Inflammatory macrophage treated with lipopolysaccharide for 1 hour (primary cell): ENCODE data around the gene INTS13.
A peak's percentile ranks its signal among the peaks of the same experiment; 100 is the strongest.
"Not testable (repeated sequence)": the region's sequence is repeated elsewhere in the genome, so short reads cannot be mapped to it uniquely, and the experiment has no call there.

ENCODE experiments used
- DNase-seq, 2 donors: peaks; one replicate each; pipeline ENCODE4 v3.0.0-alpha.2; 2020 to 2022

Gene INTS13

DNA sequence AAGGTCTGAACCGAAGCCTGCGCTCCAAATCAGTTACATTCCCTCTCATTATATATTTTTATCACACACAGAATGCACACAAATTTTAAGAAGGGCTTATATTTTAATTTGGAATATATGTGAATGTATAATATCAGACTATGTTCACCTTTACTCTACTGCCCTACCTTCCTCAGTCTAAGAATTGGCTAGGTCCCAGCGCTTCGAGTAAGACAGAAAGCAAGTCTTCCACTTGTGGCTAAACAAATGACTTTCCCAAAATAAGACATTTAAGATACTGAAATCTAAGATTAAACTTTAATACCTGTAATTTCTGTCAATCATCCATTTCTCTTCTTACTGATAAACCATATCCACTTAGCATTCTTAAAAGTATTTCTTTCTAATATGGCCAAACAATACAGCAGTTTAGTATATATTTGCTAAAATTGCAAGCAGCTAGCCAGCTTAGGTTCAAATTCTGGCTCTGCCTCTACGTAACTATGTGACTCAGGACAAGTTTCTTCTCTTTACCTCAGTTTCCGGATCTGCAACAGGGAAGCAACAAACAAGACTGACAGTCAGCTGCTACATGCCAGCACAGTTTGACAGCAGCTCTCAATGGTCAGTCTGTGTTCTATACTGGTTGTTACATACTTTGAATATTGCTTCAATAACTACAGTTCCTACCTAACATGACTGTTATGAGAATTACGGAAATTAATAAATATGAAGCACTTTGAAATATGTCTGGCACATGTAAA, 2.0 kb downstream of the INTS13 start:
- DNase-seq = no peak

DNA sequence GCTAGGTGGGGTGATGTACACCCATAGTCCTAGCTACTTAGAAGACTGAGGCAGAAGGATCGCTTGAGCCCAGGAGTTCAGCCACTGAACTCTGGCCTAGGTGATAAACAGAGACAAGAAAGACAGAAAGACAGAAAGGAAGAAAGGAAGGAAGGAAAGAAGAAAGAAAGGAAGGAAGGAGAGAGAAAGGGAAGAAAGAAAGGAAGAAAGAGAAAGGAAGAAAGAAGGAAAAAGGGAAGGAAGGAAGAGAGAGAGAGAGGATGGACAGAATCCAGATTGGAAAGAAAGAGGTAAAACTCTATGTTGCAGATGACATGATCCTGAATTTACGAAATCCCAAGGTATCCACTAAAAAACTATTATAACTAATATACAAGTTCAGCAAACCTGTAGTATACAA, 8.2 kb downstream of the INTS13 start:
- DNase-seq = no peak

DNA sequence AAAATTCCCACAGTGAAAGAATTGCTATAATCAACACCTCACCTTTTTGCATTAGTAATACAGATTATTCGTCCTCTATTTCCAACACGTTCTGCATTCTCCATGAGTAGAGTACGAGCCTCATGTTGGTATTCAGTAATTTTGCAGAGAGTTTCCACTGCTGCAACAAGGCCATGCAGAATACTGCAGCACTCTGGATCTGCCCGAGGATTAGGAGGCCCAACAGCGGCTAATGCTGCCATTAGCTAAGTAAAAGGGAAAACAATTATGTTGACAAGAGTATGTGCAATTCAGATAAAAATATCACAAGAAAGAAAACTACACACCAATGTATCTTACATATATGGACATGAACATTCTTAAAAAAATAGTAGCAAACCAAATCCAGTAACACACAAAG, 9.1 kb downstream of the INTS13 start:
- DNase-seq = no peak

- no peak for DNase-seq
Observed at GRCh38 chr12:26921886-26922285, 15.9 kb downstream of the INTS13 start.

- no peak for DNase-seq
Observed at GRCh38 chr12:26919216-26919555, 18.6 kb downstream of the INTS13 start.

DNA sequence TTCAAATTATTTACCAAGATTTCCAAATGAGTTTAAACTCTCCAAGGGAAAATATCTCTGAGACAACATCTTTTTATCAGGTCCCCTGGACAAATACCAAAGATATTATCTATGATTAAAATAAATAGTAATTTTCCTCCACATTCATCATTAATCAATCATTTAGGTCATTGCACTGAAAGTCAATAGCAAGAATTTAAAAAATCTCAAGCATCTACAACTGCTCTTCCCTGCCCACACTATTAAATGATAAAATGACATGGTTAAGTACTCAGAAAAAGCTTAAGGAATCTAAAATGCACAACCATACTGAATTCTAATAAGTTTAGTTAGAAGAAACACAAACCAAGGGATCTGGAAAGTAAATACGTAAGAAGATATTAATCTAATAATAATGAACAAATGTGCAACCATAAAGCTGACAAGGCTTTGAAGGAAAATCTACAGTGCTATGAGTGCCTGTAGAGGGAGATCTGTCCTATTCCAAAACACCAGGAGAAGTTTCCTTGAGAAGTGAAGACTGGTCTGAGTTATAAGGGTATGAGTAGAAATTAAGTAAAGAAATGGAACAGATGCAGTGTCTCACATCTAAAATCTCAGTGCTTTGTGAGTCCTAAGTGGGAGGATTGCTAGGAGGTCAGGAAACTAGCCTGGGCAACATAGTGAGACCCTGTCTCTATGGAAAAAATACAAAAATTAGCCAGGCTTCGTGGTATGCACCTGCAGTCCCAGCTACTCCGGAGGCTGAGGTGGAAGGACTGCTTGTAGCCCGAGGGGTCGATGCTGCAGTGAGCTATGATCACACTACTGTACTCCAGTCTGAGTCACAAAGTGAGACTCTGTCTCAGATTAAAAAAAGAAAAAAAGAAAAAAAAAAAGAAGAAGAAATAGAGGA, 19.2 kb downstream of the INTS13 start:
- no peak for DNase-seq

- no peak for DNase-seq
Observed at GRCh38 chr12:26906704-26907103, 31.1 kb downstream of the INTS13 start.

GRCh38 chr12:26906024-26906423, 31.8 kb downstream of the INTS13 start:
- no peak for DNase-seq

DNA sequence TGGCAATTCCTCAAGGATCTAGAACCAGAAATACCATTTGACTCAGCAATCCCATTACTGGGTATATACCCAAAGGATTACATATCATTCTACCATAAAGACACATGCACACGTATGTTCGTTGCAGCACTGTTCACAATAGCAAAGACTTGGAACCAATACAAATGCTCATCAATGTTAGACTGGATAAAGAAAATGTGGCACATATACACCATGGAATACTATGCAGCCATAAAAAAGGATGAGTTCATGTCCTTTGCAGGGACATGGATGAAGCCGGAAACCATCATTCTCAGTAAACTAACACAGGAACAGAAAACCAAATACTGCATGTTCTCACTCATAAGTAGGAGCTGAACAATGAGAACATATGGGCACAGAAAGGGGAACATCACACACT, 34.4 kb downstream of the INTS13 start:
- not testable (repeated sequence) for DNase-seq

GRCh38 chr12:26896913-26897312, 40.9 kb downstream of the INTS13 start:
- DNase-seq = no peak

- no peak for DNase-seq
Observed at GRCh38 chr12:26895672-26896071, 42.1 kb downstream of the INTS13 start.

GRCh38 chr12:26891704-26892103, 46.1 kb downstream of the INTS13 start:
- DNase-seq = no peak

- DNase-seq = no peak
Observed at GRCh38 chr12:26890784-26891183, 47.0 kb downstream of the INTS13 start.

DNA sequence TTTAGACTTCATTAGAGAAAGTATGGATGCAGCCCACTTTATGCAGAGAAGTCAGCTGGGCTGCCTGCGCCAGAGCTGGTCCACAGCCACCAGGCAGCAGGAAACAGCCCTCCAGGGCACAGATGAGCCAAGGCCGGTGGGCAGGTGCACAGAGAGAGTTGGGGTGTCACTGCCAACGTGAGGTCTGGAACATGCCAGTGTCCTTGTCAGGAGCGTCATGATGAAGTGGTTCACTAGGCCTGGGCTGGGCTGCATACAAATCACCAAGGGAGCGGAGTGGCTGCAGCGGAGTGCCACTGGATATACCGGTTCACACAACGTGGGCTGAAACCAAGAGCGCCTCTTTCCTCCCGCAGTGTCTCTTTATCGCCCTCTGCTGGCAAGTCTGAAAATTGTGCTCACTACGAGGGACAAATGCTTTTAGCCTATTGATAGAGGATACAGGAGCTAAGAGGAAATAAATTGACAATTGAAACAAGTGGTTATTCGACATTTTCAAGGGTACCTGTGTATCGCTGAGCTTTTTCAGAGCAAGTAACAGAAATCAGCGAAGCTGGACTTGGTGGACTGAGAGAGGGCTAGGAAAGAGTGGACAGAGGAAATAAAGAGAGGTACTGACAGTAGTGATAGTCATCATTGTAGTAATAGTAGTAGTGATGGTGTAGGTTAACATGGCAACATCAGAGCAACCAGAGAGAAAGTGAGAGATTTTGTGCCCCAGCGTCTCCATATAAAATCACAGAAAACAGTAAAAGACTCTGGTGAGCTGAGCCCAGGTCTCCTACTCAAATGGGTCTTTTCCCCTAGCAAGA, 52.8 kb downstream of the INTS13 start:
- peak; percentile 76 to 97 for DNase-seq

DNA sequence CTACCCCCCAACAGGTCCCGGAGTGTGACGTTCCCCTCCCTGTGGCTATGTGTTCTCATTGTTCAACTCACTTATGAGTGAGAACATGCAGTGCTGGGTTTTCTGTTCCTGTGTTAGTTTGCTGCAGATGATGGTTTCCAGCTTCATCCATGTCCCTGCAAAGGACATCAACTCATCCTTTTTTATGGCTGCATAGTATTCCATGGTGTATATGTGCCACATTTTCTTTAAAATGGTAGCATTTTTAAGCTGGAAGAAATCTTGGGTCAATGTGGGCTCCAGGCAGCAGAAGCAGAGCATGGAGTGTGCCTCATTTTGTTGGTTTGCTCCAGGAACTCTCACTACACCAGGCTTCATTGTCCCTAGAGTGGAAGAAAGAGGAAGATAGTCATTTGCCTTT, 57.2 kb downstream of the INTS13 start:
- no peak for DNase-seq

DNA sequence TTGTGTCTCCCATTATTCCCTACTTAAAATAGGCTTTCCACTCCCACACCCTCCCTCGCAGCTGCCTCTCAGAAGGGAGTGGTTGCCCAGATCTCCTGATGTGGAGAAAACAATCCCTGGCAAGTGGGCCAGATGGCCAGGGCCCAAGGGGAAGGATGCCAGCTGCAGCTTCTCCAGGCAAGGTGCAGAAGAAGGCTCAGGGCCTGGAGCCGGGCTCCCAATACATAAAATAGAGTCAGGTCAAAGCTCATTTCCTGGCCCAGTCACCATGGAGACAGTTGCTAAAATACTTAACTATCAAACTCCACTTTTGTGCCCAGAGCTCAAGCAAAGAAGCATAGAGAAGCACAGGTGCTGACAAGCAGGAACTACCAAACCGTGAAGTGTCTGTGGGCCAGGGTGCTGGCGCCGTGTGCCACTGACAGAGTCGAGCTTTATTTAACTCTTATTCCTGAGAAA, 59.1 kb downstream of the INTS13 start:
- no peak for DNase-seq

DNA sequence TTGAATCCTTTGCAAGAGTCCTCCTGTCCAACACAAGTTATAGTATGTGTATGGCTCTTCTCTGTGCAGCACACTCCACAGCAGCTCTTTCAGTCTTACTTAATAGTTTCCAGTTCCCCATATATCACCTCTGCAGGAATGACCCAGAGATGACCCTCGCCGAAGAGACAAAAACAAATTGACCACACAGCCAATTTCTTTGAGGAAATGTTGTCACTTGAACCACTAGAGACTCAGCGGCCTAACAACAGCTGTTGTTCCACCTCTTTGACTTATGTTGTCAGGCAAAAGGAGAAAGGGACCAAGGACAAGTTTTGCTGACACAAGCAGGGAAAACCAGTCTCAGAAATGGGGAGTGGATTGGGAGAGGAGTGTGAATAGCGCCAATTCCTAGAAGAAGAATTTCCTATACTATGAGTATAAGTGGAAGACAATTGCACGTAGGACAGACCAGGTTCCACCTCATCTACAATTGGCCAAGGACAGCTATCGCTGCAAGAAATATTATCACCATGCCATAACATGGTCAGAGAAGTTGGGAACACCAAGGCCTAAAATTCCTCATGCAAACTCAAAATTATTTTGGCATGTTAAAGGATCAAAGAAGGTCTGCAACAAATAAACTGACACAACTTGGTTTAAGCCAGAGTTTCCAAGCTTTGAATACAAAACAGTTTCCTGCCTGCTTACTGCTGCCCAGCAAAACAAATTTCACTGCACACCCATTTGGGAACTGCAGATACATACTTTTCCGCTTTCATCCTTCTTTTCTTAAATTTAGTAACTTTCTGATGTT, 63.1 kb downstream of the INTS13 start:
- peak; percentile 33 to 42 for DNase-seq

- DNase-seq = no peak
Observed at GRCh38 chr12:26872625-26873024, 65.2 kb downstream of the INTS13 start.

GRCh38 chr12:26871985-26872384, 65.8 kb downstream of the INTS13 start:
- no peak for DNase-seq

DNA sequence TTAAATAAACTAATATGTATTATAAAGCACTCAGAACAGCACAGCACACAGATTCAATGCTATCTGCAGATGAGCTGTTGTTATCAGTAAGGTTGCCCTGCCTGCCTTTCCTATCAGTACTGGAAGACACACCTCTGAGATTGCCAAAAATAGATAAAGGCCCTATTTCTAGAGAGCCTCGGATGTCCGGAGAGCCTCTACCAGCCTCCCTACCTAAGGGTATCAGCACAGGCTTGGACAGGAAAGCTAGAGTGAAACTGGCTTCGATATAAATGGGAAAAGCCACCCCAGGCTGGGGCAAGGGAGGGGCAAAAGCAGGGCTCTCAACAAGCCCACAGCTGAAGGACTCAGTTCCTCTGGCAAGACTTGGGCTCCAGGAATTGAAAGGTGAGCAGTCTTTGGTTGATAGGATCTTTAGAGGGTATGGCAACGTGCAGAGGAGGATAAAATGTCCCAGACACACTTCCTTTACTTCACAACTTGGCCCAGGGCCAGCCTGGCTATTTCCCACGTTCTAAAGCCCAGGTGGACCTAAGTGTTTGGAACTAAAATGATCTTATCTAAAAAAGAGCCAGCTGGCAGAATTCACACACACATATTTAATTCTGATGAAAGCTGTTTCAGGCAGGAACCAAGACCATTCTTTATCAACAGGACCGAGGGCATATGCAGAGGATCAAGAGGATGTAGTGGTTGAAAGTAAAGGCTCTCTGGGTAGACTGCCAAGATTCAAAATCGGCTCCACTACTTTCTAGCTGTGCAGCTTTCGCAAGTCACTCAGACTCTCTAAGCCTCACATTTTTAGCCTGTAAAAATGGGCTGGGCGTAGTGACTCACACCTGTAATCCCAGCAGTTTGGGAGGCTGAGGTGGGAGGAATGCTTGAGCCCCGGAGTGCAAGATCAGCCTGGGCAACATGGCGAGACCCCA, 67.0 kb downstream of the INTS13 start:
- DNase-seq = no peak

DNA sequence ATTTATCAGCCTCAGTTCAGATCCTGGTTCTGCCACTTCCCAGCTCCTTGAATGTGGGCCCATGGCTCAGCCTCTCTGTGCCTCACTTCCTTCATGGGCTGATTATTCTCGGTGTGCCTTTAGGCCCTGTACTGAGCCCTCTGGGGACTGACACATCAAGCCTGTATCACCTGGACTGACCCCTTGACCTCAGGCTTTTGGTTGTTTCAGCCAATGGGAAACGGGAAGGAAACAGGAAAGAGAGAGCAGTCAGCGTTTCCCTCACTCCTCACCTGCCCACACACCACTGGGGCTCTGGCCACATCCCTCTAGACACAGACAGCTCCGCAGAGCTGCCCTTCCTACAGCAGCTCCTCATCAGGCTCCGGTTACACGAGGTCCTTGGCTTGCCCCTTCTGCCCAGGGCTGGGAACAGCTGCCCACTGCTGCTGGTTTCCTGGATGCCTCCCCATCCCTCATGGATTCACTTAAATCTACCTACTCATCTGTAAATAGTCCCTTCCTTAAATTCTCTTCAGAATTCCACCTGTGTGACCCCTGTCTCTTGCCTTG, 67.8 kb downstream of the INTS13 start:
- no peak for DNase-seq
